Mesendoderm (in vitro differentiated cells): ENCODE measurements around the gene NR4A1.

Source experiments
- DNase-seq: peaks from one replicate; pipeline ENCODE4 v3.0.0; 2013
- H2AK5ac ChIP-seq: 2 replicates; pipeline ENCODE4 v1.6.1; 2013; ENCODE audit warnings: low read length, inconsistent platforms
- H2BK120ac ChIP-seq: 2 replicates; pipeline ENCODE4 v1.6.1; 2013; ENCODE audit warnings: low read depth, mild to moderate bottlenecking, low read length, moderate library complexity, mixed read lengths
- H2BK15ac ChIP-seq: replicated peaks from 2 replicates; pipeline ENCODE4 v1.6.1; 2013; ENCODE audit warnings: low read depth, mild to moderate bottlenecking, moderate library complexity
- H2BK5ac ChIP-seq: 2 replicates; pipeline ENCODE4 v1.6.1; 2013; ENCODE audit warnings: low read length, inconsistent platforms
- H3K18ac ChIP-seq: 2 replicates; pipeline ENCODE4 v1.6.1; 2013; ENCODE audit warnings: mild to moderate bottlenecking, low read length, mixed read lengths
- H3K23ac ChIP-seq: one replicate; pipeline ENCODE4 v1.6.1; 2013; ENCODE audit warnings: low read length
- H3K27ac ChIP-seq: 2 replicates; pipeline ENCODE4 v1.5.1; 2013; ENCODE audit warnings: low read depth, mild to moderate bottlenecking, inconsistent platforms, low read length, moderate library complexity
- H3K27me3 ChIP-seq: 2 replicates; pipeline ENCODE4 v1.6.1; 2013; ENCODE audit warnings: low read length, control low read depth, mild to moderate bottlenecking, inconsistent platforms; ENCODE audit not compliant: insufficient read depth, poor library complexity
- H3K36me3 ChIP-seq: 2 replicates; pipeline ENCODE4 v1.6.1; 2013; ENCODE audit warnings: low read length, inconsistent platforms; ENCODE audit not compliant: control insufficient read depth, insufficient read depth
- H3K4ac ChIP-seq: one replicate; pipeline ENCODE4 v1.6.1; 2013; ENCODE audit warnings: low read depth, mild to moderate bottlenecking, low read length, moderate library complexity
- H3K4me1 ChIP-seq: 2 replicates; pipeline ENCODE4 v1.6.1; 2013; ENCODE audit warnings: low read depth, low read length, inconsistent platforms; ENCODE audit not compliant: control insufficient read depth
- H3K4me2 ChIP-seq: 2 replicates; pipeline ENCODE4 v1.6.1; 2013; ENCODE audit warnings: low read length
- H3K4me3 ChIP-seq: 2 replicates; pipeline ENCODE4 v1.5.1; 2013; ENCODE audit warnings: mild to moderate bottlenecking, low read length
- H3K56ac ChIP-seq: one replicate; pipeline ENCODE4 v1.6.1; 2013; ENCODE audit warnings: low read length
- H3K79me1 ChIP-seq: 2 replicates; pipeline ENCODE4 v1.6.1; 2013; ENCODE audit warnings: low read length, inconsistent platforms
- H3K79me2 ChIP-seq: 2 replicates; pipeline ENCODE4 v1.6.1; 2013; ENCODE audit warnings: mild to moderate bottlenecking, low read length; ENCODE audit not compliant: control insufficient read depth, insufficient read depth
- H3K9ac ChIP-seq: 2 replicates; pipeline ENCODE4 v1.6.1; 2013; ENCODE audit warnings: low read length, inconsistent platforms
- H4K5ac ChIP-seq: one replicate; pipeline ENCODE4 v1.6.1; 2013; ENCODE audit warnings: low read length
- H4K8ac ChIP-seq: one replicate; pipeline ENCODE4 v1.6.1; 2013; ENCODE audit warnings: low read depth, mild to moderate bottlenecking, control low read depth, low read length, moderate library complexity
- WGBS: extraction: QIAGEN DNeasy Blood & Tissue Kit; methylation state at CpG from one replicate; pipeline ENCODE4 v1.1.7; 2013; ENCODE audit warnings: low lambda C conversion rate, missing lambda C conversion rate; ENCODE audit not compliant: insufficient coverage; ENCODE audit errors: extremely low coverage; 5-methylcytosine and 5-hydroxymethylcytosine counted together

Gene NR4A1

GRCh38 chr12:52086366-52086765 is 35.1 kb downstream of the NR4A1 start:
- no peak for DNase-seq
- WGBS = no CpG with 5 or more reads among the region's 9 CpGs
- H3K79me1 ChIP-seq = no peaks in the 10 kb centered on the region
- H3K27ac ChIP-seq = no peak overlapping the region
- H3K4me3 ChIP-seq = no peak overlapping the region
- no peak overlapping the region for H2BK120ac ChIP-seq
- H3K36me3 ChIP-seq = no peaks in the 10 kb centered on the region
- H2AK5ac ChIP-seq = no peak overlapping the region
- H3K23ac ChIP-seq = no peak overlapping the region
- H3K4me1 ChIP-seq = peaks cover 3% of the 10 kb centered on the region
- no peak overlapping the region for H3K56ac ChIP-seq
- H3K27me3 ChIP-seq = no peaks in the 10 kb centered on the region
- H2BK15ac ChIP-seq = no peak overlapping the region
- no peak overlapping the region for H3K9ac ChIP-seq
- no peak overlapping the region for H4K8ac ChIP-seq
- H3K4me2 ChIP-seq = no peak overlapping the region
- H4K5ac ChIP-seq = no peak overlapping the region
- no peaks in the 10 kb centered on the region for H3K79me2 ChIP-seq
- H3K4ac ChIP-seq = no peak overlapping the region
- no peak overlapping the region for H3K18ac ChIP-seq
- H2BK5ac ChIP-seq = no peak overlapping the region

GRCh38 chr12:52086944-52087835 is 35.9 kb downstream of the NR4A1 start:
- no peak overlapping the region for H3K18ac ChIP-seq
- H2BK15ac ChIP-seq = no peak overlapping the region
- WGBS = no CpG with 5 or more reads among the region's 22 CpGs

DNA sequence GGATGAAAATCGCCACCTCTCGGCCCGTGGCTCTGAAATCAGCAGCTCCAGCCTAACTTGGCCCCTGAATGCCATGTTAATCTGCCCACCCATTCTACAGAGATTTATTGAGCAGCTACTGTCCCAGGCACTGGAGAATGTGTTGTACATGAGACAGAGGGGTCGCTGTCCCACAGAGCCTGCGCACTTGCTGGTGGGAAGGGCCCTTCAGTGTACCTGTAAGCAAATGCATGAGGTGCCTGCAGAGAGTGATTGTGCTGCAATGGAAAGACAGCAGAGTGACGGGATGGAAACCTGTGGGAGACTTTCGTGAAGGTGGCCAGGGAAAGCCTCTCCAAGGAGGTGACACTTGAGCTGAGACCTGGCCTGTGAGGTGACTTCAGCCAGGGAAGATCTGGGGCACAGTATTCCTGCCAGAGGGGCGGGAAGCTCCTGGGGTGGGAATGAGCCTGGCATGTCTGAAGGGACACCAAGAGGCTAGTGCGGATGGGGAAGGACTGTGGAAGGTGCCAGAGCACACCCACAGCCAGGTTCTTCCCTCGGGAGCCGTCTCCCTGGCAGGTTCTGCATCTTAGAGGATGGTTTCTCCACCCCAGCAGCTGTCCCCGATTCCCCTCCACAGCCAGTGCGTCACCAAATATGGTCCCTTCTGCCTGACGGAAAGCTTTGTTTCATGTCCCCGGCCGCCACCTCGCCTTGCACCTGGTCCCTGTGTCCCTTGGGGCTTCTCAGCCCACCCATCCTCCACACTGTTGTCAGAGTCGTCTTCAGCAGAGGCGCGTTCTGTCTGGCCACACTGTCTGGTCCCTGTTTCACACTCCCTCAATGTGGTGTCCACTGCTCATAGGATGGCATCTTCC is 36.9 kb downstream of the NR4A1 start:
- Histone ChIP-seq H3K4me2 (no peak overlapping the region), H4K8ac (no peak overlapping the region), H3K18ac (no peak overlapping the region), H4K5ac (no peak overlapping the region), H3K4me1 (no peaks in the 10 kb centered on the region), H3K27ac (no peak overlapping the region), H2BK15ac (no peak overlapping the region), H3K36me3 (no peaks in the 10 kb centered on the region), H2AK5ac (no peak overlapping the region), H3K4me3 (no peak overlapping the region), H2BK120ac (no peak overlapping the region), H3K56ac (no peak overlapping the region), H3K79me2 (no peaks in the 10 kb centered on the region), H3K79me1 (no peaks in the 10 kb centered on the region), H3K23ac (no peak overlapping the region), H3K27me3 (no peaks in the 10 kb centered on the region), H3K9ac (no peak overlapping the region), H2BK5ac (no peak overlapping the region), H3K4ac (no peak overlapping the region)
- WGBS = no CpG with 5 or more reads among the region's 20 CpGs
- DNase-seq = no peak

More at GRCh38 chr12:52086944-52087835, 35.9 kb downstream of the NR4A1 start:
- Histone ChIP-seq H3K4ac (no peak overlapping the region), H3K23ac (no peak overlapping the region), H3K4me1 (no peaks in the 10 kb centered on the region), H3K36me3 (no peaks in the 10 kb centered on the region), H3K4me3 (no peak overlapping the region), H4K5ac (no peak overlapping the region), H3K79me2 (no peaks in the 10 kb centered on the region), H2BK5ac (no peak overlapping the region), H3K27me3 (no peaks in the 10 kb centered on the region), H3K9ac (no peak overlapping the region), H3K79me1 (no peaks in the 10 kb centered on the region), H2AK5ac (no peak overlapping the region), H3K56ac (no peak overlapping the region), H4K8ac (no peak overlapping the region), H3K27ac (no peak overlapping the region), H2BK120ac (no peak overlapping the region), H3K4me2 (no peak overlapping the region)
- DNase-seq = no peak

DNA sequence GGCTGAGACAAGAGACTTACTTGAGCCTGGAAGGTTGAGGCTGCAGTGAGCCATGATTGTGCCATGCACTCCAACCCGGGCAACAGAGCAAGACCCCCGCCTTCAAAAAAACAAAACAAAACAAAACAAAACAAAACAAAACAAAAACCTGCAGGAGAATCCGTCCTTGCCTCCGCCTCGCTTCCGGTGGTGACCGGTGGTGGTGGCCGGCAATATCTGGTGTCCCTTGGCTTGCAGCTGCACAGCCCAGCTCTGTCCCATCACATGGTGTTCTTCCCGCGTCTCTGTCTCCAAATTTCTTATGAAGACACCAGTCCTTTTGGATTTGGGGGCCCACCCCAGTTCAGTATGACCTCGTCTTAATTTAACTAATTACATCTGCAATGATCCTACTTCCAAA is 38.2 kb downstream of the NR4A1 start:
- H4K5ac ChIP-seq = no peak overlapping the region
- no peak overlapping the region for H3K56ac ChIP-seq
- no peak overlapping the region for H2BK120ac ChIP-seq
- H4K8ac ChIP-seq = no peak overlapping the region
- no peaks in the 10 kb centered on the region for H3K79me2 ChIP-seq
- H3K36me3 ChIP-seq = no peaks in the 10 kb centered on the region
- H3K4me3 ChIP-seq = no peak overlapping the region
- no peak overlapping the region for H3K23ac ChIP-seq
- no peak overlapping the region for H3K27ac ChIP-seq
- no peaks in the 10 kb centered on the region for H3K27me3 ChIP-seq
- no peak overlapping the region for H2BK15ac ChIP-seq
- WGBS = no CpG with 5 or more reads among the region's 11 CpGs
- H3K4me1 ChIP-seq = no peaks in the 10 kb centered on the region
- H3K9ac ChIP-seq = no peak overlapping the region
- H3K4ac ChIP-seq = no peak overlapping the region
- no peaks in the 10 kb centered on the region for H3K79me1 ChIP-seq
- no peak for DNase-seq
- no peak overlapping the region for H3K4me2 ChIP-seq
- no peak overlapping the region for H2BK5ac ChIP-seq
- H3K18ac ChIP-seq = no peak overlapping the region
- no peak overlapping the region for H2AK5ac ChIP-seq

GRCh38 chr12:52090291-52090690 is 39.0 kb downstream of the NR4A1 start:
- H3K4me1 ChIP-seq = no peaks in the 10 kb centered on the region
- no peak overlapping the region for H3K18ac ChIP-seq
- no peak overlapping the region for H4K5ac ChIP-seq
- no peak overlapping the region for H3K9ac ChIP-seq
- no peak for DNase-seq
- H3K4me2 ChIP-seq = no peak overlapping the region
- H3K79me1 ChIP-seq = no peaks in the 10 kb centered on the region
- no peak overlapping the region for H3K4me3 ChIP-seq
- no peak overlapping the region for H3K56ac ChIP-seq
- no peaks in the 10 kb centered on the region for H3K36me3 ChIP-seq
- no CpG with 5 or more reads among the region's 10 CpGs for WGBS
- H2AK5ac ChIP-seq = no peak overlapping the region
- no peak overlapping the region for H2BK15ac ChIP-seq
- H2BK120ac ChIP-seq = no peak overlapping the region
- H3K4ac ChIP-seq = no peak overlapping the region
- H3K27ac ChIP-seq = no peak overlapping the region
- H4K8ac ChIP-seq = no peak overlapping the region
- H3K79me2 ChIP-seq = no peaks in the 10 kb centered on the region
- no peak overlapping the region for H2BK5ac ChIP-seq
- H3K27me3 ChIP-seq = no peaks in the 10 kb centered on the region
- no peak overlapping the region for H3K23ac ChIP-seq
